ENCODE measurements around the gene PFKP.

The PFKP gene

DNA sequence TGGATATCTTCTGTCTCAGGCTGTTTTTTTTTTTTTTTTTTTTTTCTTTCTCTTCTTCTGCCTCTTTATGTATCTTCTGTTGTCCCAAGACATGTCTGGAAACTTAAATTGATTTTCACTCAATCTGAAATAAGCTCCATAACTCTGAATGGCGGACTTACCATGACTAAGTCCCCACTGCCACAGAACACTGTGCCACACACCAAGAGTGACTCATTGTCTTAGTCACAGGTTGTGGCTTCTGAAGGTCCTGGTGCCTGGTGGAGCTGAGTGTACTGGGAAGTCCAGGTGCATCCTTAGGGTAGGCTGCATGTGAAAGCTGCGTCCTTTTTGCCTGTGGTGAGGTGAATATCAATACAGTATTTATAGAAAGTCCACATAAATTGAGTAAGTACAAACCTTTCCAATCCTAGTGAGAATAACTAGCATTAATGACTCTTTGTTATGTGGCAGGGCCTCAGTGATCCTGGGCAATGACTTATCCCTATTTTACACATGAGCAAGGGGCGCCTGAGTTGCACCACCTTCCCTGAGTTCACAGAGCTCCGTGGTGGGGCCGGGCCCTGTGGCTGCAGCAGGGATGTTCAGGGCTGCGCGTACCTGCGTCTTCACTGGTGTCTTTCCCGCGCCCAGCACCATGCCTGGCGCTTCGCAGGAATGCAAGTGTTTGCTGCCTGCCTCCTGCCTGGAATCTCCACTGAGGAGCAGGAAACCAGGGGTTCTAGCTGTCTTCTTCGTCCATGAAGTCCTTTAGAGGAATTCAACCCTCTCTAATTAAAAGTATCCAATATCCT lies 4.3 kb downstream of the PFKP start:
- DNase-seq = peak; percentile 9 to 56
- TF ChIP-seq POLR2A (IDR thresholded peaks at IDR 0.05; ENCODE audit: low read length) (no peak), GATA1 (IDR thresholded peaks at IDR 0.05; ENCODE audit: low read depth, low read length) (no peak)

DNA sequence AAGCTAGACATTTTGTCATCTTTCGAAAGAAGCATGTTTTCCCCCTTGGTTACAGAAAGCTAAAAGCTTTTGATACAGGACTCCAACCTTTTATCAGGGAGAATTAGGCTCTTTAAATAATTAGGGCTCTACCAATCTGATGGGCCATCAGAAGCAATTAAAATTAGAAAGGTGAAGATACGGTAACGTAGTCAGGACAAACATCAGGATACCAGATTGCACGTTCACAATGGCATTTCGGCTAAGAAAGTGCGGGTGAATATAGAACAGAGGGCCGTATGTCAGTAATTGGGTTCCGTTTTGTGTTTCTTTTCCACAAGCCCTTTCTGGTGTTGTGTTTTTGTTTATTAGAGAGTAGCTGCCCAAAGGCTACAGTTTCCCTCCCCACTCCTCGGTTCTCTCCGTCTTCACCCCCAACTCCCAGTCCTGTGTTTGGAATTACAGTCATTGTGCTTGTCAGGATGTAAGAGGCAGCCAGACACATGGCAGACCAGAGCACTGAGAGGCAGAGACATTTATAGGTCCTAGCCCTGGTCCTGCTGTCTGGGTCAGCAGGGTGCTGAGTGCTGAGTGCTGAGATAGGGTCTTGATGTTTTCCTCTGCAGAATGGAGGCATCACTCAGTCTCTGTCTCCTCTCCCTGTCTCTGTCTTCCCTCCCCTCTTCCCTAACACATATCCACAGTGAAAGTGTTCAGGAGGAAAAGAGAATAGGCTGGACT lies 5.5 kb downstream of the PFKP start:
- DNase-seq = no peak
- peak; percentile 23 for TF ChIP-seq POLR2A (IDR thresholded peaks at IDR 0.05; ENCODE audit: low read length)
- no peak for TF ChIP-seq GATA1 (IDR thresholded peaks at IDR 0.05; ENCODE audit: low read depth, low read length)

DNA sequence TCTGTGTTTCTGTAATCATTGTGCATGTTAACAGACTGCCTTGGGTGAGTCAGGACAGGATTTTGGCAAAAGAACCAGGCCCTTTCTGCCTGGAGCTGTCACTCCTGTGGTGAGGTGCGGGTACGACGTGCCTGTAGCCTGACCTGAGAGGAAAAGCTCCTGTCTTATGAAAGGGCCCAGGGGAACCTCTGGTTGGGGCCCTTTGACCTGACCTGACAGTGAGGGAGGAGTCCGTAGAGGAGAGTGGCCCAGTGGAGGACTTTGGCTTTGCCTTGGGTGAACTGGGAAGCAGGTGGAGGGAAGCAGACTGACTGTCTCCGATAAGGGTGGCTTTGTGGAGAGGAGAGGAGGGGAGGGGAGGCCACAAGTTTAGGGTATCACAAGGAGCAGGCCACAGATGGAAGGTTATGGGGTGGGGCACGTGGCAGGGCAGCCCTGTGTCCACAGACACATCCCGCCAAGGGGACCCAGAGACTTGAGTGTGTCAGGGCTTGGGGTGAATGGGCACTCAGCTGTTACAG lies 6.9 kb downstream of the PFKP start:
- TF ChIP-seq GATA1 (IDR thresholded peaks at IDR 0.05; ENCODE audit: low read depth, low read length) (no peak), POLR2A (IDR thresholded peaks at IDR 0.05; ENCODE audit: low read length) (no peak)
- no peak for DNase-seq

DNA sequence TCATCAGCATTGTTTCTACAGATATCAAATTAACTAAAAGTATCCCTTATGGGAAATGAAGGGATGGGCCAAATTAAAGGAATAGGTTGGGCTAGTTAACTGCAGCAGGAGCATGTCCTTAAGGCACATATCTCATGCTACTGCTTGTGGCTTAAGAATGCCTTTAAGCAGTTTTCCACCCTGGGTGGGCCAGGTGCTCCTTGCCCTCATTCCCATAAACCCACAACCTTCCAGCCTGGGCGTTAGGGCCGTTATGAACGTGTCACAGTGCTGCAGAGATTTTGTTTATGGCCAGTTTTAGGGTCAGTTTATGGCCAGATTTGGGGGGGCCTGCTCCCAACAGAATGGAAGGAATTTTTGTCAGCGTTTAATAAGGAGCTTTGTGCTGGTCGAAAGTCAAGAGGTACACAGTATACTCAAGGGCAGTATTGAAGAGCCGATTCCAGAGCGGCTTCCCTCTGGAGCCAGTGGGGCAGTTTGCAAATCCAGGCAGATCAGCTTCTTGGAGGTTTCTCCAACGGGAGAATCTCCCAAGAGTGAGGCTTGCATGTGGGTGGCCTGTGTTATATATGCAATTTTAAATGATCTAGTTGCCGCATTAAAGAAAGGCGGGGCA lies 7.7 kb downstream of the PFKP start:
- TF ChIP-seq POLR2A (IDR thresholded peaks at IDR 0.05; ENCODE audit: low read length) (no peak), GATA1 (IDR thresholded peaks at IDR 0.05; ENCODE audit: low read depth, low read length) (no peak)
- no peak for DNase-seq

DNA sequence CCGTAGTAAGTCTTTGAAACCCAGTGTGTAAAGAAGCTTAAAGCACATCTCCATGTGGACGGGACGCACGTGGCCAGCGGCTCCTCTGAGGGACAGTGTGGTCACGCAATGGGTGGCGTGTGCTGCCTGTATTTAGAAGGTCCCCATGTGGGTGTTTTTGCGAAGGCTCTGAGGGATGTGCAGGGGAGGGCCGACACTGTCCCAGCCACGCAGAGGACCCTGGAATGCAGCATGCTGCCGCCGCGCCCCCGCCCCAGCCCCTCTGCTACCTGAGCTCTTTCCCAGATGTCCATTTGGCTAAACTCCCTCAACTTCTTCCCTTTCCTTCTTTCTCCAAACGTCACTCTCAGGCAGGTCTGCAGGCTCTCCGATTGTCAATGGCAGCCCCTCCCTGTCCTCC lies 8.8 kb downstream of the PFKP start:
- no peak for DNase-seq
- TF ChIP-seq GATA1 (IDR thresholded peaks at IDR 0.05; ENCODE audit: low read depth, low read length) = no peak

DNA sequence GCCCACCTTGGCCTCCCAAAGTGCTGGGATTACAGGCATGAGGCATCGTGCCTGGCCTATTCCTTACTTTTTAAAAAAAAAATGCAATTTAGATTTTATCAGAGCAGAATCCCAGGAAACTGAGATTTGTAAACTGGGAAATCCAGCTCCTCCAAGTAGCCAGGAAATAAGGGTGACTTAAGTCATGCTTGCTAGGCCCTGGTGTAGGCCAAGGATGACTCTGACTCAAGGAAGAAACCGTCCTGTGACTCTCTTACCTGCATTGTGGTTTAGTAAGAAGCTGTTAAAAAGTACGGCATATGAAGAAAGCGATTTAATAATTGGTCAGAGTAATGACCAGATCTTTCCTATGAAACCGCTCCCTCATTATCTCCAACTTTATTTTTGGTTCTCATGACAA lies 10.2 kb downstream of the PFKP start:
- TF ChIP-seq POLR2A (IDR thresholded peaks at IDR 0.05; ENCODE audit: low read length) = no peak
- no peak for DNase-seq

DNA sequence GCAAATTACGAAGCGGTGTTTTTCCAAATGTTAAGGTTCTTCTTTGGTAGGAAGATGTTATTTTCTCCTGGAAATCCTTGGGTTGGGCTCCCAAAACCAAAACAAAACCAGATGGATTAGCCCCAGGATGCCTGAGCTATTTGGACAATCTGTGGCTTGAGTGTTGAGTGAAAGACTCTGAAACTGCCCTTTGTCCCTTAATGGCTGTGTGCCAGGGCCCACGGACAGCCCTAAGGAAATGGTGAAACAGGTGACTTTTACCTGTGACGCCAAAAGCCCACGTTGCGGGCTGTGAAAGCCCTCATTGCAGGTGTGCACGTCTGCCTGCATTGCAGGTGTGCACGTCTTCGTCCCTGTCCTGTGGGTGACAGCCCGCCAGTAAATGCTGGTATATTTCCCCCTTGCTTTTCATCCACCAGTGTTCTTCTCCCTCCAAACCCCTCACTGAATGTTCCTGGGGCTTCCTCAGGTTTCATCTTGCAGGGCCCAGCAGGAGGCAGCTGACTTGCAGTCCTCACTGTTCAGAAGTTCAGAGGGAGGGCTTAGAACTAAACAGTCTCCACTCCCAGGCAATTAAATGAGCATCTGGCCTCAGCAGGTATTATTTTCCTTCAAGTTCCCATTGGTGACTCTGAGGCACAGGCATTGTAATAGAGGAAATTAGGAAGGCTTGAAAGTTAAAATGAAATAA lies 10.7 kb downstream of the PFKP start:
- DNase-seq = no peak
- TF ChIP-seq POLR2A (IDR thresholded peaks at IDR 0.05; ENCODE audit: low read length) (no peak), GATA1 (IDR thresholded peaks at IDR 0.05; ENCODE audit: low read depth, low read length) (no peak)

DNA sequence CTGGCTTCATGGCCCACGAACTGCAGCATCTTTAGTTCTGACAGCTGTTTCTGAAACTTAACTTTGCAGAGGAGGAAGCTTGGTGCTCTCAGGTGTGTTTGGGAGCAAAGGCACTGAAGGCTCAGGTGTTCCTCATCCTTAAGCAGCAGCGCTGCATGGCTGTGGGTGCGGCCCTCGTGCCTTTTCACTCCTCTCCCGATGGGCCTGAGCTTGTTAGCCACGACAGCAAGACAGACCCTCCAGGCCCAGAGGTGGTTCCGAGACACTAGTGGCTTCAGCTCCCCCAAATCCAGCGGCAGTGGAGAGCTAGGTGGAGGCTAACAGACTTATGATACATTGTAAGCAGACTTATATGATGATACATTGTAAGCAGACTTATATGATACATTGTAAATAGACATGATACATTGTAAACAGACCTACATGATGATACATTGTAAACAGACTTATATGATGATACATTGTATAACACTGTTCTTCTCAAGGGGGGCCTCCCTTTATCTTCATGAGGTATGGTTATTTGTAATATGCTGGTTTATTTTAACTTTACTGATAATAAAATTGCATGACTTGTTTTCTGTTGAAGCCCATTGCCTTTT lies 14.1 kb downstream of the PFKP start:
- no peak for DNase-seq
- no peak for TF ChIP-seq GATA1 (IDR thresholded peaks at IDR 0.05; ENCODE audit: low read depth, low read length)
- TF ChIP-seq POLR2A (IDR thresholded peaks at IDR 0.05; ENCODE audit: low read length) = no peak

DNA sequence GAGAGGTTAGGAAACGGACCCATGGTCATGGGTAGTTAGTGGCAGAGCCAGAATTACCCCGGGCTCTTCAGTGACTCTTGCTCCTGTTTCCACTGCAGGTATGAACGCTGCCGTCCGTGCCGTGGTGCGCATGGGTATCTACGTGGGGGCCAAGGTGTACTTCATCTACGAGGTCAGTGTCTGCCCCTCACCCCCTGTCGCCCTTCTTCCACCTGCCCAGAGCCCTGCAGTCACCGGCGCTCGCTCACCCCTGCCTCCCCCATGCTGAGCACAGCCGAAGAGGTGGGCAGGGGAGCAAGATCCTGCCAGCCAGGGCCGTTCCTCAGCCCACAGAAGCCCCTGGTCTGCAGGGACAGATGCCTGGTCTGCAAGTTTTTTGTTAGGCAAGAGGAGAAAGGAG lies 14.9 kb downstream of the PFKP start:
- TF ChIP-seq POLR2A (IDR thresholded peaks at IDR 0.05; ENCODE audit: low read length) (no peak), GATA1 (IDR thresholded peaks at IDR 0.05; ENCODE audit: low read depth, low read length) (no peak)
- no peak for DNase-seq

DNA sequence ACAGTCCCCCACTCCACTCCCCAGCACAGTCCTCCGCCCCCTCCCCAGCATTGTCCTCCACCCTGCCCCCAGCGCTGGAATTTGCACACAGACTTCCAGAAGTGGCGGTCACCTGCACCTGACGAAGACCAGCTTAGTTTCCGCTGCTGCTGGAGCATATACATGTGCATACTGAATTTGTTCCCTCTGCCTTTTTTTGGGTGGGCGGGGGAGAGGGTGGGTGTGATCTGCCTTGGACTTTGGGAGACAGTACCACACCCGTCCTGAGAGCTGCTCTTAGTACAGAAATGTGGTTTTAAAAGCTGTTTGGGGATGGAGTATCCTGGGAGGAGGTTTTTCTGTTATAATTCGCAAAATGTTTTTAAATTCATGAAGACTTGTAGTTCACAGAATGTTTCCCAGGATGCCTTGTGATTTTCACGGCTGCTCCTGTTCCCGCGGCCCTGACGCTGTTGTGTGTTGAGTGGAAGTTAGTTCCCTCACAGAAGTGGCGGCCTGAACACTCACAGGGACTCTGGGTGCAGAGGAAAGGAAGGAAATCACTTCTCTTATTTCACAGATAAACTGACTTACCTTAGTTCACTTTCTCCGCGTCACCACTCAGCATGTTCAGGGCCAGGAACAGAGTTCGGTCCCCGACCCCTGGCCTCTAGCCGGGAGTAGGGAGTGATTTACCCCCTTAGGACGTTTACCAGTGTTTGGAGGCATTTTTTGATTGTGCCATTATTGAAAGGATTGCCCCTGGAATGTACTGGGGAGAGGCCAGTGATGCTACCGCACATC lies 18.6 kb downstream of the PFKP start:
- TF ChIP-seq POLR2A (IDR thresholded peaks at IDR 0.05; ENCODE audit: low read length) (no peak), GATA1 (IDR thresholded peaks at IDR 0.05; ENCODE audit: low read depth, low read length) (no peak)
- DNase-seq = no peak

DNA sequence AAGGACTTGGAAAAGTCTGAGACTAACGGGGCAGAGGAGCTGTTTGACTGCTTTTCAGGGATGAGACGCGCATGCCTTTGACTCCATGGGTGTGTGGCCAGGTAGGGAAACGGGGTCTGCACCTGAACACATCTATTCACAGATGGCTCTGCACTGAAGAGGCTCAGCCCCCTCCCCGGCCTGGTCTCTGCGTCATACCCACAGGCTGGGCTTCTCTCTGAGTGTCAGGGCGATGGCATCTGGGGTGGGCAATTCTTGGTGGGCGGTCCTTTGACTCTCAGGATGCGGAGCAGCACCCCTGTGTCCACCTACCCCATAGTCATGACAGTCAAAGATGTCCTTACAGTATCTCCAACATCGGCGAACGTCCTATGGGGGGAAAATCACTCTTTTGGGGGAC lies 23.0 kb downstream of the PFKP start:
- no peak for TF ChIP-seq POLR2A (IDR thresholded peaks at IDR 0.05; ENCODE audit: low read length)
- no peak for TF ChIP-seq GATA1 (IDR thresholded peaks at IDR 0.05; ENCODE audit: low read depth, low read length)
- DNase-seq = no peak

DNA sequence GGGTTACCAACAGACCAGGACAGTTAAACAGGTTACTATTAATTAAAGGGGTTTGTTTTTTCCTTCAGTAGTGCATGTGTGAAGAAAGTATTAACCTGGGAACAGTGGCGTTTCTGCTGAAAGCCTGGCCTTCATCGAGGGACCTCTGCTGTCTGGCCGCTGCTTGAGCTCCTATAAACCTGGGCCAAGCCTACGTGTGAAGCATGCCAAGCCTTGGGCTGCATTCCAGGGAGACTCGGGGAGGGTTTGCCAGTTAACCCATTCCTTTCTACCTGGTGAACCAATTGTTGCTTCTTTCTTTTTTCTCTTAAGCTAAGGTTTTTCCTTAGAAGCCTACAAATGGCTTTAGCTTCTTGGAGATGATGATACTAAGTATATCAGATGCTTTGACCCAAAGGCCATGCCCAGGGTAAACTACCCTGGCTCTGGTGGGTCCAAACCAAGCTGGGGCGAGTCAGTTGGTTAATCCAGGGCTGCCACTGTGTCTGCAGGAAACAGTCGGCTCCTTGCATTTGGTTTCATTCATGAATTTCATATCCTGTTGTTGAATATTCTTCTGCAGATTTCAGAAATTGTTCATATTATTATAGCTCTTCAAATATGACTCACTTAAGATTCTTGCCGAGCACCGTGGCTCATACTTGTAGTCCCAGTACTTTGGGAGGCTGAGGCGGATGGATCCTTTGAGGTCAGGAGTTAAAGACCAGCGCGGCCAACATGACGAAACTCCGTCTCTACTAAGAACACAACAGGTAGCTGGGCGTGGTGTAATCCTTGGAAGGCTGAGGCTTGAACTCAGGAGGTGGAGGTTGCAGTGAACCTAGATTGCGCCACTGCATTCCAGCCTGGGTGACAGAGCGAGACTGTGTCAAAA lies 23.8 kb downstream of the PFKP start:
- TF ChIP-seq GATA1 (IDR thresholded peaks at IDR 0.05; ENCODE audit: low read depth, low read length) (no peak), POLR2A (IDR thresholded peaks at IDR 0.05; ENCODE audit: low read length) (no peak)
- no peak for DNase-seq
